DOHH2 (cell line): ENCODE data around the gene NLK.

Experiments used
- H3F3A ChIP-seq: fragments of 200-600 bp; sonication (generic), shearing (Covaris generic); 2 replicates; pipeline ENCODE4 v1.6.0; 2016; ENCODE audit warnings: antibody characterized with exemption, mild to moderate bottlenecking; ENCODE audit not compliant: control insufficient read depth, insufficient read depth
- H3K27ac ChIP-seq: fragments of 200-600 bp; sonication (generic); 2 replicates; pipeline ENCODE4 v1.5.1; 2014; ENCODE audit warnings: low read depth, mild to moderate bottlenecking, low read length, moderate library complexity
- H3K27me3 ChIP-seq: fragments of 200-600 bp; sonication (generic); 2 replicates; pipeline ENCODE4 v1.6.1; 2014; ENCODE audit warnings: mild to moderate bottlenecking, low read length, mixed read lengths; ENCODE audit not compliant: control insufficient read depth
- H3K36me3 ChIP-seq: fragments of 200-600 bp; sonication (generic); 2 replicates; pipeline ENCODE4 v1.6.1; 2014; ENCODE audit warnings: mild to moderate bottlenecking, low read length, moderate library complexity, mixed read lengths; ENCODE audit not compliant: control insufficient read depth
- H3K4me1 ChIP-seq: fragments of 200-600 bp; sonication (generic); 2 replicates; pipeline ENCODE4 v1.6.1; 2014; ENCODE audit warnings: mild to moderate bottlenecking, low read length, mixed read lengths; ENCODE audit not compliant: control insufficient read depth
- H3K4me2 ChIP-seq: fragments of 200-600 bp; sonication (generic); 2 replicates; pipeline ENCODE4 v1.6.0; 2014; ENCODE audit warnings: mild to moderate bottlenecking, low read length, moderate library complexity
- H3K4me3 ChIP-seq: fragments of 200-600 bp; sonication (generic); 2 replicates; pipeline ENCODE4 v1.5.1; 2014; ENCODE audit warnings: mild to moderate bottlenecking, low read length, mixed read lengths
- H3K79me2 ChIP-seq: fragments of 200-600 bp; sonication (generic); 2 replicates; pipeline ENCODE4 v1.6.1; 2014; ENCODE audit warnings: mild to moderate bottlenecking, low read length, mixed read lengths; ENCODE audit not compliant: control insufficient read depth
- H3K9me2 ChIP-seq: fragments of 200-600 bp; sonication (generic); replicated peaks from 2 replicates; pipeline ENCODE4 v1.6.1; 2014; ENCODE audit warnings: mild to moderate bottlenecking, low read length, mixed read lengths; ENCODE audit not compliant: control insufficient read depth
- H3K9me3 ChIP-seq: fragments of 200-600 bp; sonication (generic); 2 replicates; pipeline ENCODE4 v1.6.1; 2014; ENCODE audit warnings: antibody characterized with exemption, low read length, mixed read lengths; ENCODE audit not compliant: control insufficient read depth, insufficient read depth
- H4K20me1 ChIP-seq: fragments of 200-600 bp; sonication (generic); 2 replicates; pipeline ENCODE4 v1.6.0; 2014; ENCODE audit warnings: low read depth, mild to moderate bottlenecking, antibody characterized with exemption, low read length, moderate library complexity; ENCODE audit not compliant: control insufficient read depth, insufficient read depth
- CTCF ChIP-seq: fragments of 200-600 bp; sonication (generic); IDR thresholded peaks from one replicate; pipeline ENCODE4 v1.5.1; 2014; ENCODE audit warnings: antibody characterized with exemption, mild to moderate bottlenecking, low read depth, low read length; ENCODE audit not compliant: poor library complexity, severe bottlenecking
- EZH2phosphoT487 ChIP-seq: fragments of 200-600 bp; sonication (generic); IDR thresholded peaks from 2 replicates; pipeline ENCODE4 v1.6.1; 2017; ENCODE audit warnings: borderline replicate concordance, mild to moderate bottlenecking, antibody characterized with exemption, low read length, moderate library complexity, mixed read lengths

NLK gene

GRCh38 chr17:28090551-28090950 lies 48.1 kb downstream of the NLK start:
- Histone ChIP-seq H3K9me3 (no peaks in the 10 kb centered on the region), H3K27ac (no peak overlapping the region), H3K4me2 (no peak overlapping the region), H3K9me2 (no peaks in the 10 kb centered on the region), H4K20me1 (no peaks in the 10 kb centered on the region), H3F3A (no peaks in the 10 kb centered on the region; the same call in 1 of the 2 replicates), H3K36me3 (no peaks in the 10 kb centered on the region), H3K27me3 (no peaks in the 10 kb centered on the region), H3K4me1 (peaks cover 51% of the 10 kb centered on the region), H3K79me2 (peaks cover 89% of the 10 kb centered on the region), H3K4me3 (no peak overlapping the region)
- no peak for TF ChIP-seq CTCF
- no peak for TF ChIP-seq EZH2phosphoT487

- Histone ChIP-seq H4K20me1 (no peaks in the 10 kb centered on the region), H3K9me2 (no peaks in the 10 kb centered on the region), H3K4me2 (peak overlapping the region; percentile 18), H3K36me3 (no peaks in the 10 kb centered on the region), H3F3A (no peaks in the 10 kb centered on the region; the same call in 1 of the 2 replicates), H3K27me3 (no peaks in the 10 kb centered on the region), H3K4me3 (no peak overlapping the region), H3K4me1 (peaks cover 67% of the 10 kb centered on the region), H3K9me3 (no peaks in the 10 kb centered on the region), H3K27ac (no peak overlapping the region), H3K79me2 (peaks cover 94% of the 10 kb centered on the region)
- TF ChIP-seq CTCF = no peak
- TF ChIP-seq EZH2phosphoT487 = no peak
Measured at GRCh38 chr17:28092088-28092487, 49.6 kb downstream of the NLK start.

GRCh38 chr17:28093999-28094716 lies 51.7 kb downstream of the NLK start:
- Histone ChIP-seq H3K27ac (no peak overlapping the region), H3K9me3 (no peaks in the 10 kb centered on the region), H3K9me2 (no peaks in the 10 kb centered on the region), H3K27me3 (no peaks in the 10 kb centered on the region), H3K4me1 (peaks cover 83% of the 10 kb centered on the region), H4K20me1 (no peaks in the 10 kb centered on the region), H3K4me2 (peak overlapping the region; percentile 40), H3K79me2 (peaks cover 92% of the 10 kb centered on the region), H3K4me3 (no peak overlapping the region), H3F3A (no peaks in the 10 kb centered on the region; the same call in 1 of the 2 replicates), H3K36me3 (no peaks in the 10 kb centered on the region)
- no peak for TF ChIP-seq CTCF
- TF ChIP-seq EZH2phosphoT487 = no peak
